ENCODE results near the gene SLC35D3. TPM values are rescaled to one million over a fixed set of nuclear protein-coding genes. Genes with fewer than 3 reads are reported as not detected.
A peak's percentile ranks its signal among the peaks of the same experiment; 100 is the strongest.

The SLC35D3 gene
- total RNA-seq, 6 experiments from 2014 or later: not detected

- DNase-seq (no peak), ATAC-seq (no peak)
- TF ChIP-seq POLR2A (IDR thresholded peaks at IDR 0.05): no peak
- TF ChIP-seq CTCF (IDR thresholded peaks at IDR 0.05): no peak
- Histone ChIP-seq H3K4me1 (peaks cover 0 to 15% (median 3%) of the 10 kb centered on the region in 4 donors), H3K4me3 (no peak overlapping the region), H3K27me3 (peaks cover 0 to 17% of the 10 kb centered on the region in 2 donors), H3K9me3 (no peaks in the 10 kb centered on the region), H3K36me3 (no peaks in the 10 kb centered on the region), H3K27ac (no peak overlapping the region)
- 53% methylated on average over 2 of the region's 2 CpGs for WGBS (ENCODE audit: insufficient coverage, low coverage, low lambda C conversion rate, missing lambda C conversion rate)
- intact Hi-C loops (cut with DNase I): no loop called here
Observed at GRCh38 chr6:136926383-136926782, 4.3 kb downstream of the SLC35D3 start.

GRCh38 chr6:136927292-136927691 is 5.2 kb downstream of the SLC35D3 start:
- ATAC-seq (peak in 3 of 4 donors; percentile 20 to 28 (median 23)), DNase-seq (no peak)
- TF ChIP-seq CTCF (IDR thresholded peaks at IDR 0.05): no peak
- no peak for TF ChIP-seq POLR2A (IDR thresholded peaks at IDR 0.05)
- Histone ChIP-seq H3K4me1 (peaks cover 0 to 6% (median 0%) of the 10 kb centered on the region in 4 donors), H3K9me3 (no peaks in the 10 kb centered on the region), H3K36me3 (no peaks in the 10 kb centered on the region), H3K27ac (no peak overlapping the region), H3K4me3 (no peak overlapping the region), H3K27me3 (peaks cover 0 to 11% of the 10 kb centered on the region in 2 donors)
- WGBS (ENCODE audit: insufficient coverage, low coverage, low lambda C conversion rate, missing lambda C conversion rate): 73% methylated on average over 2 of the region's 3 CpGs
- intact Hi-C loops (cut with DNase I): no loop called here

GRCh38 chr6:136930528-136930927 is 8.4 kb downstream of the SLC35D3 start:
- intact Hi-C loops (cut with DNase I): no loop called here
- no peaks in the 10 kb centered on the region for H3K4me1 ChIP-seq
- WGBS (ENCODE audit: insufficient coverage, low coverage, low lambda C conversion rate, missing lambda C conversion rate): 82% methylated on average over 3 of the region's 4 CpGs

GRCh38 chr6:136932599-136932998 is 10.5 kb downstream of the SLC35D3 start:
- no peak for DNase-seq
- H3K4me1 ChIP-seq: no peaks in the 10 kb centered on the region
- no peaks in the 10 kb centered on the region for H3K9me3 ChIP-seq
- no peaks in the 10 kb centered on the region for H3K36me3 ChIP-seq
- H3K27ac ChIP-seq: no peak overlapping the region
- intact Hi-C loops (cut with DNase I): no loop called here
- H3K4me3 ChIP-seq: no peak overlapping the region
- no peak for ATAC-seq
- TF ChIP-seq POLR2A (IDR thresholded peaks at IDR 0.05) (no peak), CTCF (IDR thresholded peaks at IDR 0.05) (no peak)
- 85% methylated on average over 2 of the region's 2 CpGs for WGBS (ENCODE audit: insufficient coverage, low coverage, low lambda C conversion rate, missing lambda C conversion rate)
- peaks cover 0 to 9% of the 10 kb centered on the region in 2 donors for H3K27me3 ChIP-seq

More at GRCh38 chr6:136930528-136930927, 8.4 kb downstream of the SLC35D3 start:
- H3K36me3 ChIP-seq: no peaks in the 10 kb centered on the region
- H3K4me3 ChIP-seq: no peak overlapping the region
- peaks cover 0 to 4% of the 10 kb centered on the region in 2 donors for H3K27me3 ChIP-seq
- TF ChIP-seq CTCF (IDR thresholded peaks at IDR 0.05) (no peak), POLR2A (IDR thresholded peaks at IDR 0.05) (no peak)
- DNase-seq (no peak), ATAC-seq (no peak)
- H3K9me3 ChIP-seq: no peaks in the 10 kb centered on the region
- no peak overlapping the region for H3K27ac ChIP-seq

GRCh38 chr6:136945072-136945471 is 23.0 kb downstream of the SLC35D3 start:
- Histone ChIP-seq H3K9me3 (no peaks in the 10 kb centered on the region), H3K4me3 (no peak overlapping the region), H3K4me1 (no peaks in the 10 kb centered on the region), H3K36me3 (no peaks in the 10 kb centered on the region), H3K27ac (no peak overlapping the region), H3K27me3 (no peaks in the 10 kb centered on the region)
- DNase-seq (no peak), ATAC-seq (no peak)
- intact Hi-C loops (cut with DNase I): no loop called here
- WGBS (ENCODE audit: insufficient coverage, low coverage, low lambda C conversion rate, missing lambda C conversion rate): 36% methylated on average over 1 of the region's 1 CpG
- TF ChIP-seq CTCF (IDR thresholded peaks at IDR 0.05) (no peak), POLR2A (IDR thresholded peaks at IDR 0.05) (no peak)
